Gastrocnemius medialis (tissue), 4 donors: ENCODE results near the gene SHISA8.

Experiments
- CTCF ChIP-seq, 5 experiments: fragments of 450-650 bp in 3 of 5; fragments of 200-600 bp in 2 of 5; sonication (generic) in 2 of 5; IDR thresholded peaks in 4 of 5; conservative IDR thresholded peaks in 1 of 5; 1 replicate in 4 of 5; 2 replicates in 1 of 5; pipeline ENCODE4 v1.5.1; 2016 to 2019; ENCODE audit warnings: antibody characterized with exemption in 5 of 5, mild to moderate bottlenecking in 3 of 5, moderate library complexity in 3 of 5
- POLR2A ChIP-seq, 2 donors: fragments of 450-650 bp; IDR thresholded peaks; one replicate each; pipeline ENCODE4 v1.6.1; 2017; ENCODE audit warnings: antibody characterized with exemption in 2 of 2, mild to moderate bottlenecking in 2 of 2, moderate library complexity in 2 of 2

GRCh38 chr22:41934284-41935014 lies 19.6 kb upstream of the SHISA8 start:
- TF ChIP-seq POLR2A (IDR thresholded peaks at IDR 0.05) (no peak), CTCF (IDR thresholded peaks at IDR 0.05 in 4 of 5, conservative IDR thresholded peaks at IDR 0.05 in 1 of 5) (no peak)
